Spinal cord (tissue), 10 donors: ENCODE results near the gene PIGC. TPM values are rescaled to one million over a fixed set of nuclear protein-coding genes. Genes with fewer than 3 reads are reported as not detected.

ENCODE experiments used
- DNase-seq, 6 donors: peaks; one replicate each; pipeline versions ENCODE4 v3.0.0 to v3.0.0-alpha.2; 2013 to 2015; ENCODE audit warnings: low spot score in 6 of 6, low read depth in 4 of 6
- H3K27ac ChIP-seq: one replicate; pipeline ENCODE4 v1.5.1; 2013; ENCODE audit warnings: low read depth, low read length, control low read depth
- H3K27me3 ChIP-seq: one replicate; pipeline ENCODE4 v1.6.1; 2013; ENCODE audit warnings: low read length; ENCODE audit not compliant: control insufficient read depth, insufficient read depth
- H3K36me3 ChIP-seq: one replicate; pipeline ENCODE4 v1.6.1; 2013; ENCODE audit warnings: low read length; ENCODE audit not compliant: control insufficient read depth, insufficient read depth
- H3K4me1 ChIP-seq: one replicate; pipeline ENCODE4 v1.6.1; 2013; ENCODE audit warnings: low read length; ENCODE audit not compliant: control insufficient read depth, insufficient read depth
- H3K4me3 ChIP-seq: one replicate; pipeline ENCODE4 v1.5.1; 2013; ENCODE audit warnings: low read depth, low read length, control low read depth
- H3K9me3 ChIP-seq: one replicate; pipeline ENCODE4 v1.6.1; 2013; ENCODE audit warnings: low read length; ENCODE audit not compliant: control insufficient read depth, insufficient read depth
- WGBS: methylation state at CpG from one replicate; pipeline ENCODE4 v1.1.5; 2013; ENCODE audit warnings: missing lambda C conversion rate; ENCODE audit not compliant: insufficient coverage; 5-methylcytosine and 5-hydroxymethylcytosine counted together
- long read RNA-seq, 4 donors: transcript quantifications; one replicate each; lab custom pipeline, GENCODE V29; 2026
- polyA plus RNA-seq, 2 donors: library from polyadenylated mRNA; unstranded; fragments of 120-200 nt; gene quantifications; one replicate each; pipeline ENCODE4 v1.2.1, GENCODE V29; 2013; ENCODE audit not compliant: insufficient read length in 2 of 2
- total RNA-seq, 2 donors: library from RNA; depleted of rRNA in 1 of 2; stranded (reverse); fragments of 120-200 nt in 1 of 2; fragments of >200 nt in 1 of 2; gene quantifications; one replicate each; pipeline versions ENCODE4 v1.2.3 to v1.2.4, GENCODE V29; 2013 to 2014
- donor health status: healthy.

The PIGC gene
- total RNA-seq (10 to 100 TPM; 32.8 to 33.6 TPM), polyA plus RNA-seq (10 to 100 TPM; 40.6 to 43.6 TPM)
- long read RNA-seq, donor 1, transcript PIGC-202 (1 exons, 2,630 nt) = major isoform, 21 of 33 reads
- long read RNA-seq, donor 1, transcript PIGC-201 (2 exons, 1,447 nt) = minor isoform, 10 of 33 reads
- long read RNA-seq, donor 1, partial matches to known transcripts = 0 of 33 reads
- long read RNA-seq, donor 1, other reads (novel, unspliced or antisense) = 0 of 33 reads
- long read RNA-seq, donor 2, partial matches to known transcripts = 32 of 39 reads
- long read RNA-seq, donor 2, other reads (novel, unspliced or antisense) = 0 of 39 reads
- long read RNA-seq, donor 3, transcript PIGC-201 (2 exons, 1,447 nt) = major isoform, 9 of 11 reads
- long read RNA-seq, donor 3, partial matches to known transcripts = 0 of 11 reads
- long read RNA-seq, donor 3, other reads (novel, unspliced or antisense) = 0 of 11 reads
- long read RNA-seq, donor 4, transcript PIGC-201 (2 exons, 1,447 nt) = major isoform, 15 of 32 reads
- long read RNA-seq, donor 4, transcript PIGC-202 (1 exons, 2,630 nt) = minor isoform, 10 of 32 reads
- long read RNA-seq, donor 4, partial matches to known transcripts = 0 of 32 reads
- long read RNA-seq, donor 4, other reads (novel, unspliced or antisense) = 7 of 32 reads

- Histone ChIP-seq H3K4me1 (peaks cover 3% of the 10 kb centered on the region), H3K36me3 (peaks cover 3% of the 10 kb centered on the region), H3K27me3 (no peaks in the 10 kb centered on the region), H3K4me3 (peak within 1 kb of the TSS; percentile 93), H3K27ac (peak within 1 kb of the TSS; percentile 67), H3K9me3 (no peaks in the 10 kb centered on the region)
- peak; percentile 72 to 97 (median 82) for DNase-seq
- 4% methylated on average over 42 of the region's 43 CpGs for WGBS
Observed at GRCh38 chr1:172443666-172444453, at the start of gene PIGC. Gene PIGC (minus strand): TSS chr1:172444069. CDS start chr1:172442622, 1,447 bp downstream.

- H3K4me3 ChIP-seq = no peak overlapping the region
- no peak for DNase-seq
- H3K36me3 ChIP-seq = no peaks in the 10 kb centered on the region
- WGBS = no CpG with 5 or more reads among the region's 1 CpG
- no peak overlapping the region for H3K27ac ChIP-seq
- no peaks in the 10 kb centered on the region for H3K27me3 ChIP-seq
- no peaks in the 10 kb centered on the region for H3K9me3 ChIP-seq
- peaks cover 4% of the 10 kb centered on the region for H3K4me1 ChIP-seq
Observed at GRCh38 chr1:172492421-172492820, 48.6 kb upstream of the PIGC start.

- Histone ChIP-seq H3K27ac (no peak overlapping the region), H3K9me3 (no peaks in the 10 kb centered on the region), H3K4me1 (no peaks in the 10 kb centered on the region), H3K36me3 (no peaks in the 10 kb centered on the region), H3K4me3 (no peak overlapping the region), H3K27me3 (no peaks in the 10 kb centered on the region)
- no peak for DNase-seq
- 89% methylated on average over 1 of the region's 3 CpGs for WGBS
Observed at GRCh38 chr1:172489847-172490246, 46.0 kb upstream of the PIGC start.

- no peak overlapping the region for H3K27ac ChIP-seq
- WGBS = 100% methylated on average over 1 of the region's 3 CpGs
Observed at GRCh38 chr1:172488393-172488792, 44.5 kb upstream of the PIGC start.

GRCh38 chr1:172487550-172487949 lies 43.7 kb upstream of the PIGC start:
- Histone ChIP-seq H3K27ac (no peak overlapping the region), H3K9me3 (no peaks in the 10 kb centered on the region), H3K27me3 (no peaks in the 10 kb centered on the region), H3K4me3 (no peak overlapping the region), H3K4me1 (no peaks in the 10 kb centered on the region), H3K36me3 (no peaks in the 10 kb centered on the region)
- peak in 1 of 6 donors; percentile 43 for DNase-seq
- WGBS = 100% methylated on average over 2 of the region's 4 CpGs

More at GRCh38 chr1:172488393-172488792, 44.5 kb upstream of the PIGC start:
- Histone ChIP-seq H3K4me3 (no peak overlapping the region), H3K27me3 (no peaks in the 10 kb centered on the region), H3K4me1 (no peaks in the 10 kb centered on the region), H3K36me3 (no peaks in the 10 kb centered on the region), H3K9me3 (no peaks in the 10 kb centered on the region)
- DNase-seq = no peak

GRCh38 chr1:172486805-172487454 lies 43.1 kb upstream of the PIGC start:
- H3K4me1 ChIP-seq = no peaks in the 10 kb centered on the region
- WGBS = no CpG with 5 or more reads among the region's 3 CpGs
- no peaks in the 10 kb centered on the region for H3K9me3 ChIP-seq
- H3K4me3 ChIP-seq = no peak overlapping the region
- H3K36me3 ChIP-seq = no peaks in the 10 kb centered on the region
- no peaks in the 10 kb centered on the region for H3K27me3 ChIP-seq
- no peak for DNase-seq
- no peak overlapping the region for H3K27ac ChIP-seq

- H3K36me3 ChIP-seq = no peaks in the 10 kb centered on the region
- no peak overlapping the region for H3K27ac ChIP-seq
- no peaks in the 10 kb centered on the region for H3K9me3 ChIP-seq
- no peaks in the 10 kb centered on the region for H3K4me1 ChIP-seq
- no peaks in the 10 kb centered on the region for H3K27me3 ChIP-seq
- H3K4me3 ChIP-seq = no peak overlapping the region
- WGBS = 53% methylated on average over 3 of the region's 5 CpGs
- no peak for DNase-seq
Observed at GRCh38 chr1:172485626-172486025, 41.8 kb upstream of the PIGC start.

GRCh38 chr1:172484252-172484651 lies 40.4 kb upstream of the PIGC start:
- H3K4me1 ChIP-seq = no peaks in the 10 kb centered on the region
- no peak overlapping the region for H3K27ac ChIP-seq
- H3K36me3 ChIP-seq = no peaks in the 10 kb centered on the region

GRCh38 chr1:172483448-172483847 lies 39.6 kb upstream of the PIGC start:
- H3K36me3 ChIP-seq = no peaks in the 10 kb centered on the region
- H3K4me3 ChIP-seq = no peak overlapping the region
- no peaks in the 10 kb centered on the region for H3K4me1 ChIP-seq
- H3K9me3 ChIP-seq = no peaks in the 10 kb centered on the region
- H3K27me3 ChIP-seq = no peaks in the 10 kb centered on the region
- DNase-seq = no peak
- no peak overlapping the region for H3K27ac ChIP-seq

More at GRCh38 chr1:172484252-172484651, 40.4 kb upstream of the PIGC start:
- Histone ChIP-seq H3K9me3 (no peaks in the 10 kb centered on the region), H3K27me3 (no peaks in the 10 kb centered on the region), H3K4me3 (no peak overlapping the region)
- no peak for DNase-seq
